Measurements from ENCODE around the gene ODF4.

ODF4 gene, protein sequence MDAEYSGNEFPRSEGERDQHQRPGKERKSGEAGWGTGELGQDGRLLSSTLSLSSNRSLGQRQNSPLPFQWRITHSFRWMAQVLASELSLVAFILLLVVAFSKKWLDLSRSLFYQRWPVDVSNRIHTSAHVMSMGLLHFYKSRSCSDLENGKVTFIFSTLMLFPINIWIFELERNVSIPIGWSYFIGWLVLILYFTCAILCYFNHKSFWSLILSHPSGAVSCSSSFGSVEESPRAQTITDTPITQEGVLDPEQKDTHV

DNA sequence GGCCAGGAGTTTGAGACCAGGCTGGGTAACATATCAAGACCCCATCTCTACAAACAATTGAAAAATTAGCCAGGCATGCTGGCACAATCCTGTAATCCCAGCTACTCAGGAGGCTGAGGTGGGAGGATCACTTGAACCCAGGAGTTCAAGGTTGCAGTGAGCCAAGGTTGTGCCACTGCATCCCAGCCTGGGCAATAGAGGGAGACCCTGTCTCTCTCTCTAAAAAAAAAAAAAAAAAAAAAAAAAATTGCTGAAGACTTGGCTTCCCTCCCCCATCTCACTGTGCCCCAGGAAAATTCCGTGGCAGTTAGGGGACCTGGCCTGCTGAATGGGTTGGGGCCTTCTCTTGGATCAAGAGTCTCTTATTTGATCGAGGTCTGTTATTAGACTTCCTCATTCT lies at the start of gene ODF4:
ODF4 (plus strand) TSS at position 301 of the 400 bp plus-strand sequence. CDS start 212 bp downstream, outside the sequence.
- no peak for DNase-seq (ENCODE audit: low read depth, low spot score)

DNA sequence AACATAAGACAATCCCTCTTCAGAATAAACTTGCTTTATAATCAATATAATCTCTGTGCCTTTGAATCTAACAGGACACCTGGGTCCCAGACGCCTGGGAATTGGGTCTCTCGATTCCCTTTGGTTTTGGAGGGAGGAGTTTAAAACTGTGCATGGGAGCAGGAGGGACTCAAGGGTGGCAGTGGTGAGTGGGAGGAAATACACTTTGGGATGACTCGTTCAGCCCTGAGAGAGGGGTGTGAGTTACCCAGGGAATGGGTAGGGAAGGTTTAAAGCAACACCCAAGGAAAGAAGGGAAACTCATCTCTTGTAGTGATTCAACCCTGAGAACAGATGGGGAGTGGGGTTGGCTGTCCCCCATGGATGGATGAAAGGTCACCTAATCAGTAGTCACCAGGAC lies 49.6 kb upstream of the ODF4 start:
- no peak for DNase-seq (ENCODE audit: low read depth, low spot score)

DNA sequence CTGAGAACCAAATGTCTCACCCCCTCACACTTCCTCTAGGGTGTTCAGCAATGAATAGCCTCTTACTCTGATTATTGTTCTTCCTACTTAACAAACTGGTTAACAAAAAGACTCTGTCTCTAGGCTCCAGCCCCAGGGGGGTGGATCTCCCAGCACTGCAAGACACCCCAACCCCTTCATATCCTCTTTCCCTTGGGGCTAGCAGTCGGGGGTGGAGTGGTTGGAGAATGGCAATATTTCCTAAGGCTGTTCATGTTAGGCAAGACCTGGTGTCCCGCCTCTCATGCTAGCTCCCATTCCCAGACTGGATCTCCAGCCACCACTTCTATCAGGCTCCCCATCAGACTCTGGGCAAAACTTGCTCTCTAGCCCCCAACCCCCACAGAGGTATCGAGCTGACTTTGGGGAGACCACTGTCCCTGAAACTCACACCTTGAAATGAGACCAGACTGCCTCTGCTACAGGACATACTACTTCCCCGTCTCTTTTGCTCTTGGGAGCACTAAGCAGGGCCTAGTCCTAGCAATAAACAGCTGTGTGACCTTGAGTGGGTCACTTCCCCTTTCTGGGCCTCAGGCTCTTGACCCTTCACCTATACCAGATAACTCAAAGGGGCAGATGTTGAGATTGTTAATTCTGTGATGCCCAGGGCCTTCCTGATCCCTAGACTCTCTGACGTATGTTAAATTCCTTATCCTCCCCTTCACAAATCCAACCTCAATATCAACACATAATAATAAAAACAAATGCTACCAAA lies 46.8 kb upstream of the ODF4 start:
- DNase-seq (ENCODE audit: low read depth, low spot score), result no peak

DNA sequence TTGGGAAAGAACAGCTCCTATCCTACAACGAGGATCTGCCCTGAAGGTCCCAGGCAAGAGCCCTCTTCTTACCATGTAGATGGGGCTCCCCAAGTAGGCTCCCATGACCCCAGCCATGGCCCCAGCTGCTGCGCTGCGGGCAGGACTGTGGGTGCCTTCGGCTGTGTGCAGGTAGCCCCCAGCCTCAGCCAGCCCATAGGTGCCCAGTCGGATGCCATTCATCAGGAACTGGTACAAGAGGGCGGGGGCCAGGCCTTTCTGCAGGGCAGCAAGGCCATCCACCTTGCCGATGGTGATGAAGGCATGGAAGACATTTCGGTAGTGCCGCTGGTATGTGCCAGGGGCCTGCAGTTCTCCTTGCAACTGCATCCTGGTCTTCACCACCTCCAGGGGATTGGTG lies 45.3 kb upstream of the ODF4 start:
- no peak for DNase-seq (ENCODE audit: low read depth, low spot score)

DNA sequence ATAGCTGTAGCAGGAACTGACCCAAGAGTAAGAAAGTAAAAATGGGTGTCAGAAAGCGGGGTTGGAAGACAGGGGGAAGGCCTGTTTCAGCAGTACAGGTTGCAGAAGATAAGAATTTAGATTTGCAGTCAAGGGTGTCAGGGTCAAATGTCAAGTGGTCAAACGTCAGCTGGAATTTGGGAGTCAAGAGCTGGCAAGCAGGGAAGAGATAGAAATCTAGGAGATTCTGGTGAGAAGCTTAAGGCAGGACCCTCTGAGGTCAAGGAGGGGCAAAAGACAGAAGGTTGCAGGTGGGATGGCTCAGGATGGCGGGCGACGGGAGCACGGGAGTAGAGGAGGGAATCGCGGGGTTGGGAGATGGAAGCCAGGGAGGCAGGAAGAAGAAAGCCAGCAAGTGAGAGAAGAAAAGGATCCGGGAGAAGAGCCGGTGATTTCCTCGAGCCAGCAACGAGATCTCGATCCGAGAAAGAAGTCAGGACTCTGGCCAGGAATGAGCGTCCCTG lies 44.8 kb upstream of the ODF4 start:
- no peak for DNase-seq (ENCODE audit: low read depth, low spot score)

DNA sequence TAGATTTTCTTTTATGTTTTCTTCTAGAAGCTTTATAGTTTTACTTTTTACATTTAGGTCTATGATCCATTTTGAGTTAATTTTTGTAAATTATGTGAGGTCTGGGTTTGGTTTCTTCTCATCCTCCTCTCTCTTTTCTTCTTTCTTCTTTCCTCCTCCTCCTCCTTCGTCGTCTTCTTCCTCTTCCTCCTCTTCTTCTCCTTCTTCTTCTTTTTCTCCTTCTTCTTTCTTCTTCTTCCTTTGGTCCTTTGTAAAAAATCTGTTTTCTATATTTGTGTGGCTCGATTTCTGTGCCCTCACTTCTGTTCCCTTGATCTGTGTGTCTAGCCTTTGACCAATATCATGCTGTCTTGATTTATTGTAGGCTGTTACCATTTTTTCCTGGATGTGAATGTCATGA lies 39.4 kb upstream of the ODF4 start:
- no peak for DNase-seq (ENCODE audit: low read depth, low spot score)

DNA sequence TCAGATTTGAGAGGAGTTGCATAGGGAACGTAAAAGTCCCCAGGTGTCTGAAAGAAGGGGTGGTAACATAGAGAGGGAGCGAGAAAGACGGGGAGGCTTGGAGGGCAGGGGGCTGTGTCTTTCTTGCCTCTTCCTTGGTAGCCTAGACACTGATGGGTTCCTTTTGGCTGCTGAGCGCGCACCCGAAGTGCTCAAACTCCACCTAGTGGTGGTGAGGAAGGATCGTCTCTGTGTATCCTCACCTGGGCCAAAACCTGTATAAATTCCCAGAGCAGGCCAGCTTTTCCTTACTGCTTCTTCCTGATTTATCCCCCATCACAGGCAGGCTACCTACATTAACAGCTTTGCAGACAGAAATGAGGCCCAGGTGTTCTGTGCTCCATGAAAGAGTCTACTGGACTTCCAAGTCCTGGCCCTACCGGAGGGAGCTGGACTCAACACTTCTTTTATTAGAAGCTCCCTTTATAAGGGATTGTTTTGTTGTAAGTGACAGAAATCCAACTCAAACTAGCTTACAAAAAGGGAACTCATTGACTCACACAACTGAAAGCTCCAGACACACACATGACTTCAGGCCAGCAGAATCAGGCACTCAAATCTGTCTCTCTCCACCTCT lies 38.9 kb upstream of the ODF4 start:
- DNase-seq (ENCODE audit: low read depth, low spot score), result peak; percentile 56

DNA sequence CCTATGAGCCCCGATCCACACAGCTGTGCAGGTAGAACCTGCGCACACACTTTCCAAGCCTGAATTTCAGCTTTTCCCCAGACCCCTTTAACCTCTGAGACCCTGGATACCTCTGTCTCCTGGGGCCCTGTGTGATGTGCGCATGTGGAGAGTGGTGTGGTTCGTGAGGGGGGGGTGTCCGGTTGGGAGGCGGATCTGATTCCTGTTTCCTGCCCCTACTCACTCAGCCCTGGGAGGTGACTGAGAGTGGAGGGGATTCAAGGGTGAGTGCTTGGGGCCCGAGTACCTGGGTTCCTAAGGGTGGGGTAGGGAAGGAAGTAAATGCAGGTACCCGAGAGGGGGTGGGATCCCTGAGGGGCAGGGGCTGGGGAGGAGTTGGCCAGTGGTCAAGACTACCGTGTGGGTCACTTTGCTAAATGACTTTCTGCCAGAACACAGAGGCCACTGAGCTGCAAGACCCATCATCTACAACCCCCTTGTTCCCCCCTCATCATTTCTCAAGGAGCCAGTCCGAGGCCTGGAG lies 29.0 kb upstream of the ODF4 start:
- DNase-seq (ENCODE audit: low read depth, low spot score), result no peak

DNA sequence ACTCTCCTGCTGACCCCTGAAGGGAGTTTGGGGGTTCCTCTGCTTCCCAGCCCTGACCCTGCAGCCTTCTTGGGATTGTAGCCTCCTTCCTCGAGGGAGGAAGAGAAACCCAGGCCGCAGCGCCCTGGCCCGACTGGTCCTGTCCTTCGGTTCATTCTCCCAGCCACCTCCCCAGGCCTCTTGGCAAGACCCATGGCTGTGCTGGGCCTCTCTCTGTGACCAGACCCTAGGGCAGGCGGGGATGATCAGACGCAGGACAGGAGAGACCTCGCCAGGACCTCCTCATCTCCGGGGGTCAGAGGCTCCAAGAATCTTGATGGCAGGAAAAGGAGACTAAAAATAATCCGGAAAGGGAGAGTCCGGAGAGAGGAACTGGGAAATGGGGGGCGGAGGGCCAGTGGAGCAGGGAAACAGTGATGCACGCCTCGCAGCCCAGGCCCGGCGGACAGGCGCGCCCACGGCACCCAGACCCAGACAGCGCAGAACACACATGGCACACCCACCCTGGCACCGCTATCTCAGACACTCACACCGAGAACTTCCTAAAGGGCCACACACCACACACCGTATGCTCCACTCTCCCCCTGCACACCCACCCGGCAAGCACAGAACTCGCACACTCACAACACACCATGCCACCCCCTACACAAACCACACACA lies 28.4 kb upstream of the ODF4 start:
- no peak for DNase-seq (ENCODE audit: low read depth, low spot score)

DNA sequence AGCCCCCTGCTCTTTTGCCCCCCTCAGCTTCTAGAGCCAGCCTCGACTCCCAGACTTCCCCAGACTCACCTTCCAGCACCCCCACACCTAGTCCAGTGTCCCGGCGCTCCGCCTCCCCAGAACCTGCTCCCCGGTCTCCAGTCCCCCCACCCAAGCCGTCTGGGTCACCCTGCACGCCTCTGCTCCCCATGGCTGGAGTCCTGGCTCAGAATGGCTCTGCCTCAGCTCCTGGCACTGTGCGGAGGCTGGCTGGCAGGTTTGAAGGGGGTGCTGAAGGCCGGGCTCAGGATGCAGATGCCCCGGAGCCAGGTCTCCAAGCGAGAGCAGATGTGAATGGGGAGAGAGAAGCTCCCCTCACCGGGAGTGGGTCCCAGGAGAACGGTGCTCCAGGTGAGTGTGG lies 27.4 kb upstream of the ODF4 start:
- no peak for DNase-seq (ENCODE audit: low read depth, low spot score)

DNA sequence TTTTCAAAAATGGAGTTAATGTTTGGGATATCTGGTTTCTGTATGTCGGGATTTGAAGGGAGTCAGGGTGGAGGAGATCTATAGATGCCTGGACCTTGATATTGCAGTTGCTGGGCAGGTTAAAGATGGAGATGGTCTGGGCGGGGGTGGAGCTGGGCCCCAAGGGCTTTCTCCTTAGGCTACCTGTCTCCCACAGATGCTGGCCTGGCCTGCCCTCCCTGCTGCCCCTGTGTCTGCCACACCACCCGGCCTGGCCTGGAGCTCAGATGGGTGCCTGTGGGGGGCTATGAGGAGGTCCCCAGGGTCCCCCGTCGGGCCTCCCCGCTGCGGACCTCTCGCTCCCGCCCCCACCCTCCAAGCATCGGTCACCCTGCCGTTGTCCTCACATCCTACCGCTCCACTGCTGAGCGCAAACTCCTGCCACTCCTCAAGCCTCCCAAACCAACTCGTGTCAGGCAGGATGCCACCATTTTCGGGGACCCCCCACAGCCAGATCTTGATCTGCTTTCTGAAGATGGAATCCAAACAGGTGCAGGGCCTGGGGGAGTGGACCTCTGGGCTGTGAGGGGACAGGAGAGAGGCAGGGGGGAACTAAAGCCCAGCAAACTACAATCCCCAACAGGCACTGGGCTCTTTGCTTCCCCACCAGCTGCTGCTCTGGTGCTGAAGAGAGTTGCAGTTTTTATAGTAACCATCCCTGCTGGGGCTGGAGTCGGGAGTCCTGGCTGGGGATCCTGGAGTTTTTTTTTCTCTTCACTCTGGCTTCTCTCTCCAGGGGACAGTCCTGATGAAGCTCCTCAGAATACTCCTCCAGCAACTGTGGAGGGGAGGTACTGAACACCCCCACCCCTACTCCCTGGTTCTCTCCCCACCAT lies 26.7 kb upstream of the ODF4 start:
- no peak for DNase-seq (ENCODE audit: low read depth, low spot score)

DNA sequence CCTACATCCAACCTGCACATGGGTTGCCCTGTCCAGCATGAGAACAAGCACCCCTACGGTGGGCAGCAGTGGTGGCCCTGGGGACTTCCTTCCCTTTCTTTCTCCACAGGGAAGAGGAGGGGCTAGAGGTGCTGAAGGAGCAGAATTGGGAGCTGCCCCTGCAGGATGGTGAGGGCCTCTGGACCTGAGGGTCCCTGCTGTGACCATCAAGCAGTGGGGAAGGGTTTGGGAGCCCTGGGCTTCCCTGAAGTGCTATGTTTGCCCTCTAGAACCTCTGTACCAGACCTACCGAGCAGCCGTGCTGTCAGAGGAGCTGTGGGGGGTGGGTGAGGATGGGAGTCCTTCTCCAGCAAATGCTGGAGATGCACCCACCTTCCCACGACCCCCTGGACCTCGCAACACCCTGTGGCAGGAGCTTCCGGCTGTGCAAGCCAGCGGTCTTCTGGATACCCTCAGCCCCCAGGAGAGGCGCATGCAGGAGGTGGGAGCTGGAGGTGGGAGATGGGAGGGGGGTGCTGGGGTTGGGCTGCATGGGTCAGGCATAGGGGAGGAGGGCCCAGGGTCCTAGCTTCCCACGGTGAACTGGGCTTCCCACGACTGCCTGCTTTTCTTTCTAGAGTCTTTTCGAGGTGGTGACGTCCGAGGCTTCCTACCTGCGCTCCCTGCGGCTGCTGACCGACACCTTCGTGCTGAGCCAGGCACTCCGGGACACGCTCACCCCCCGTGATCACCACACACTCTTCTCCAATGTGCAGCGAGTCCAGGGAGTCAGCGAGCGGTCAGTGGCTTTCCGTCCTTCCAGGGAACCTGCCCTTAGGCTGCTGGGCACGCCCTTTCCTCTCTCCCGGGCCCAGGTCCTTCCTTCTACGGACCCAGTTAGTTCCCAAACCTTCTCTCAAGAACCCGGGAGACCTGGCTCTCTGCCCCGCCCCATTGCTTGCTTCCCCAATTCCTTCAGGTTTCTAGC lies 24.6 kb upstream of the ODF4 start:
- DNase-seq (ENCODE audit: low read depth, low spot score), result no peak

DNA sequence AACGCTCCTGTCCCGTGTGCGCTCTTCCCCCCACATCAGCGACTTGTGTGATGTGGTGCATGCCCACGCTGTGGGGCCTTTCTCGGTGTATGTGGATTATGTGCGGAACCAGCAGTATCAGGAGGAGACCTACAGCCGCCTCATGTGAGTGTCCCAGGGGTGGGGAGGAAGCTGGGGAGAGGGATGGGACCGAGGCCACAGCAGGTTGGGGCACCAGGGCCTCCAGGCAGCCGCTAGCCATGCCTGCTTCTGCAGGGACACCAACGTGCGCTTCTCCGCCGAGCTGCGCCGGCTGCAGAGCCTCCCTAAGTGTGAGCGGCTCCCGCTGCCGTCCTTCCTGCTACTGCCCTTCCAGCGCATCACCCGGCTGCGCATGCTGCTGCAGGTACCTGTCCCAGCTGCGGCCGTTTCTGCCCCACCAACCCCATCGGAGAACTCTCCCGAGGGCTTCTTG lies 23.8 kb upstream of the ODF4 start:
- no peak for DNase-seq (ENCODE audit: low read depth, low spot score)

DNA sequence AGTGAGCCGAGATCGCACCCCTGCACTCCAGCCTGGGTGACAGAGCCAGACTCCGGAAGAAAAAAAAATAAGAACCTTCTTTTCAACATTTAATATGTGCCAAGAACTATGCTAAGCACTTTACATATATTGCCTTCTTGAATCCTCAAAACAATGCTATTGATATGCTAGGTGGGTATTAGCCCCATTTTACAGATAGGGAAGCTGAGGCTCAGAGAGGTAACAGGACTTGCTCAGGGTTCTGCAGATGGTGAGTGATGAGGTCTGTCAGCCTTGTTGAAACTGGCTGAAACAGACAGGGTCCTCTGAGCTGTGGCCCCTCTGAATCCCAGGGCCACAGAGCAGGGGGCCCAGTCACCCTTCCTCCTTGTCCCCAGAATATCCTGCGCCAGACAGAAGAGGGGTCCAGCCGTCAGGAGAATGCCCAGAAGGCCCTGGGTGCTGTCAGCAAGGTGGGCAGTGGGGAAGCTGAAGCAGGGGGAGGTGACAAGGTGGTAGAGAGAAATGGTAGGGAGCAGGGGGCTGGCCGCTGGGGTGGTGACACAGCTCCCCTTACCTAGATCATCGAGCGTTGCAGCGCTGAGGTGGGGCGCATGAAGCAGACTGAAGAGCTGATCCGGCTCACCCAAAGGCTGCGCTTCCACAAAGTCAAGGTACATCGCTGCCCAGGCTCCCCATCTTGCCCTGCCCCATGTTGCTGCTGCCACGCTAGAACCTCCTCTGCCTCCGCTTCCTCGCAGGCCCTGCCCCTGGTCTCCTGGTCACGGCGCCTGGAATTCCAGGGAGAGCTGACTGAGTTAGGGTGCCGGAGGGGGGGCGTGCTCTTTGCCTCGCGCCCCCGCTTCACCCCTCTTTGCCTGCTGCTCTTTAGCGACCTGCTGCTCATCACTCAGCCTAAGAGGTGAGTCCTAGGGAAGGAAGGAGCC lies 21.4 kb upstream of the ODF4 start:
- DNase-seq (ENCODE audit: low read depth, low spot score), result no peak

DNA sequence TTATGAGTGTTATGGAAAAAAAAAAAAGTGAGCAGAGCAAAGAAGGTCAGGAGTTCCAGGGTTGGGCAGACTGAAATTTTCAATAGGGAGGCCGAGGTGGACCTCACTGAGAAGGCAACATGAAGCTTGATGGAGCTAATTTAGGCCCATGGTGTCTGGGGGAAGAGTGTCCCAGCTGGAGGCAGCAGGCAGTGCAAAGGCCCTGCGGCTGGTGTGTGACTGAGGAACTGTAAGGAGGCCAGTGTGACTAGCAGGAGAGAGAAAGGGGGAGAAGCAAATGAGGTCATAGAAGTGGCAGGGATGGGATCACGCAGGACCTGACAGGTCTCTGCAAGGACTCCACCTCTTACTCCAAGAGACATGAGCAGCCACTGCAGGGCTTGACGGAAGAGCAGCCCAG lies 19.4 kb upstream of the ODF4 start:
- no peak for DNase-seq (ENCODE audit: low read depth, low spot score)

DNA sequence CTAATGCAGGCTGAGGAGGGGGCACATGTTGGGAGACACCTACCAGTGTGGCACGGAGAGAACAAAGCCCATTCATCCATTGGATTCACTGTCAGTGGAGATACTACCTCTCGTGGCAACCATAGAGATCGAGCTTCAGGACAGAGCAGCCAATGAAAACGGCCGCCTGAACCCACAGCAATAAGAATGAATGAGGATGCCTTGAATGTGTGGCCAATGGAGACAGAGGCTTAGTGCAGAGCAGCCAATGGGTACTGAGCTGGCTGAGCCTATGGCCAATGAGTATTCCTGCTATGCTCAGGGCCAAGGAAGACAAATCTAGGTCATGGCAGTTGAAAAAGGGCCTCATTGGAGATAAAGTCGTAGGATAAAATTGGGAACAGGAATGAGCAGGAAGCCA lies 18.6 kb upstream of the ODF4 start:
- no peak for DNase-seq (ENCODE audit: low read depth, low spot score)

DNA sequence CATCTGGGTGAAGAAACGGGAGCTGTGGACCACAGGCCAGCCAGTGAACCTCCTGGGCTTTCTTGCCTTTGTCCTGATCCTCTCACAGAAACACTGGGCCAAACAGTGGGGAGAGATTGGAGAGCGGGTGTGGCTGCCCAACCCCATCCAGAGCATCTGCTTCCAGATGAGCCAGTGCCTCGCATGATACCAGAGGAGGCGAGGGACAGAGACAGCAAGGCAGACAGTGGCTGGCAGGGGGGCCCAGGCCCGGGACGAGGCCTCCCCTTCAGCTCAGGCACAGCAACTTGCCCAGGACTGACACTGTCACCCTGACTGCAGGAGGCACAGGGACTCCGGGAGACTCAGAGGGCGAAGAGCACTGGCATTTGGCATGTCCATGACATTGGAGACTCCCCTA lies 17.6 kb upstream of the ODF4 start:
- no peak for DNase-seq (ENCODE audit: low read depth, low spot score)

DNA sequence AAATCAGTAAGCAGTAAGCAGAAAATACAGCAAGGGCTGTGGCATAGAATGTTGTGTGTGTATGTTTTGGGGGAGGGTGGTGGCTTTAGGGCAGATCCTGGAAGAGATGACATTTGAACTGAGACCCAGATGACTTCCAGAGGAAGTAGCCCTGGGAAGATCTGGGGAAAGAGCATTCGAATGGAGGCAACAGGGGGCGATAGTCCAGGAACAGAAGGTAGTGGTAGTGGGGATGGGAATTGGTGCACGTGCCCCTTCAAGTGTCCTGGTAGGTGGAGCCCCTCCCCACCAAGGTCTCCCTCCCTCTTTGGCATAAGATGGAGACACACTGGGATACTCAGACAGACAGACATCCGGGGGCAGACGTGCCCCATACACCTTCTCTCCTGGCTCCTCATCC lies 15.5 kb upstream of the ODF4 start:
- no peak for DNase-seq (ENCODE audit: low read depth, low spot score)

DNA sequence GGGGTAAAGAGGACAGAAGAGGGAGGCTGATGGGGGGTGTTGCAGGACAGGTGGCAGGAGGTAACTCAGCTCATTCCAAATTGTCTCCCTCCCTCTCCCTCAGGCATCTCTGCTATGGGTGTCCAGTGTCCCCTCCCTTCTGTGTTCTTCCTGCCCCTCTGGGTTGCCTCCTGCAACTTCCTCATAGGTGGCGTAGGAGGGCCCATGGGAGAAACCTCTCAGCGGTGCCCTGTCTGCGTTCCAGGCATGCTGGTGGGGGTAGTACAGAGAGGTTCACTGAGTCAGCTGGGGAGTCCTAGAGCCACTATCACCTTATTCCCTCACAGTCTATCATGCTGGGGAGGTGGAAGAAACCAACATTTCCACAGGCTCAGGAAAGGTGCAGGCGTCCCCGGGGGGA lies 14.7 kb upstream of the ODF4 start:
- DNase-seq (ENCODE audit: low read depth, low spot score), result no peak
